Keratinocyte (primary cell): ENCODE results near the gene PVRIG.
"Not testable (repeated sequence)": the region's sequence is repeated elsewhere in the genome, so short reads cannot be mapped to it uniquely, and the experiment has no call there.

Source experiments
- EZH2 ChIP-seq: IDR thresholded peaks from one replicate; pipeline ENCODE4 v1.6.1; 2012; ENCODE audit warnings: inconsistent platforms, mild to moderate bottlenecking, low read length, moderate library complexity
- TF ChIP-seq, protein P1 (sequence below), 3 experiments: IDR thresholded peaks in 1 of 3; conservative IDR thresholded peaks in 1 of 3; optimal IDR thresholded peaks in 1 of 3; 2 replicates in 2 of 3; 3 replicates in 1 of 3; pipeline versions ENCODE3 to v1.5.1; 2011; ENCODE audit warnings: low read length in 3 of 3, mild to moderate bottlenecking in 3 of 3, moderate library complexity in 2 of 3, control low read depth in 1 of 3, inconsistent platforms in 1 of 3; ENCODE audit not compliant: insufficient read depth in 2 of 3; ENCODE audit errors: extremely low read depth in 1 of 3

DNA sequence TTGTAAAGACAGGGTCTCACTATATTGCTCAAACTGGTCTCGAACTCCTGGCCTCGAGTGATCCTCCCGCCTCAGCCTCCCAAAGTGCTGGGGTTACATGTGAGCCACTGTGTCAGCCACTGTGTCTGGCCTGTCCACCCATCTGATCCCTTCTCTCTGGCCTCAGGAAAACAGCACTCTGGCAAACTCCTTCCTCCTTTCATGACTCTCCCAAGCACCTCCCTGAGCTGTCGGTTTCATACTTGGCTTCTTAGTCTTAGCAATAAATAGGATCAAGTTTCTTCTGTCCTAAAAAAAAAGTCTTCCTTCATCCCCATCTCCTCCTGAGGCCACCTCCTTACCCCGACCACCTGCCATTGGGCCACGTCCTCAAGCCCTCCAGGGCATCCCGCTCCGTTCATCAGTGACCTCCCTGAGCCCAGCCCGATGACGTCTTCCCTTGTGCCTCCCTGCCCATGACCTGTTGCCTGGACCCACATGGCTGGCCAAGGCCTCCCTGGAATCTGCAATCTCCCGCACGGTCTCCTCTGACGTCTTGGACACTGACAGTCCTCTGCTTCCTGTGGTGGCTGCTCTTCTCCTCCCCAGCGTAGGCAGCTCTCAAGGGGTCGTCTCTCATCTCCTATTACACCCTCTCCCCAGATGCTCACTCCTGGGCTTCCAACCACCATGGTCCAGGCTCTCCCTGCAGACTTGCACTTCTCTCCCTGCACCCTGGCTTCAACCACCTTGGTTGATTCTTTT, 26.5 kb downstream of the PVRIG start:
- TF ChIP-seq, protein P1, sequence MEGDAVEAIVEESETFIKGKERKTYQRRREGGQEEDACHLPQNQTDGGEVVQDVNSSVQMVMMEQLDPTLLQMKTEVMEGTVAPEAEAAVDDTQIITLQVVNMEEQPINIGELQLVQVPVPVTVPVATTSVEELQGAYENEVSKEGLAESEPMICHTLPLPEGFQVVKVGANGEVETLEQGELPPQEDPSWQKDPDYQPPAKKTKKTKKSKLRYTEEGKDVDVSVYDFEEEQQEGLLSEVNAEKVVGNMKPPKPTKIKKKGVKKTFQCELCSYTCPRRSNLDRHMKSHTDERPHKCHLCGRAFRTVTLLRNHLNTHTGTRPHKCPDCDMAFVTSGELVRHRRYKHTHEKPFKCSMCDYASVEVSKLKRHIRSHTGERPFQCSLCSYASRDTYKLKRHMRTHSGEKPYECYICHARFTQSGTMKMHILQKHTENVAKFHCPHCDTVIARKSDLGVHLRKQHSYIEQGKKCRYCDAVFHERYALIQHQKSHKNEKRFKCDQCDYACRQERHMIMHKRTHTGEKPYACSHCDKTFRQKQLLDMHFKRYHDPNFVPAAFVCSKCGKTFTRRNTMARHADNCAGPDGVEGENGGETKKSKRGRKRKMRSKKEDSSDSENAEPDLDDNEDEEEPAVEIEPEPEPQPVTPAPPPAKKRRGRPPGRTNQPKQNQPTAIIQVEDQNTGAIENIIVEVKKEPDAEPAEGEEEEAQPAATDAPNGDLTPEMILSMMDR (optimal IDR thresholded peaks at IDR 0.05 in 1 of 3, IDR thresholded peaks at IDR 0.05 in 1 of 3, conservative IDR thresholded peaks at IDR 0.05 in 1 of 3; ENCODE audit: extremely low read depth in 1 of 3, insufficient read depth in 2 of 3, low read length in 3 of 3): not testable (repeated sequence)
- TF ChIP-seq EZH2: not testable (repeated sequence)
